HEK293 (cell line): ENCODE data around the gene INPP4B.

Experiments used
- CTCF ChIA-PET: fragments of 350-600 bp; formaldehyde crosslinking; extraction: SDS; loops from one replicate; lab custom pipeline; 2021; ENCODE audit warnings: antibody characterized with exemption; lab: Yijun Ruan, JAX
- POLR2A ChIA-PET: fragments of 300-600 bp; formaldehyde crosslinking; extraction: SDS; loops from one replicate; lab custom pipeline; 2020; ENCODE audit warnings: antibody characterized with exemption, inconsistent platforms; lab: Yijun Ruan, JAX
- H3K27ac ChIP-seq: fragments of 200-500 bp; sonication (Bioruptor generic); 2 replicates; pipeline ENCODE4 v1.5.1; 2014; ENCODE audit warnings: low read depth, low read length, control low read depth, inconsistent platforms; ENCODE audit errors: extremely low read depth
- H3K36me3 ChIP-seq, 2 experiments: fragments of 200-500 bp in 1 of 2; sonication (Bioruptor generic) in 1 of 2; 1 replicate in 1 of 2; 2 replicates in 1 of 2; pipeline ENCODE4 v1.5.1; 2014 to 2017; ENCODE audit warnings: inconsistent platforms in 2 of 2, low read length in 2 of 2; ENCODE audit not compliant: control insufficient read depth in 2 of 2, insufficient read depth in 1 of 2
- H3K4me1 ChIP-seq: fragments of 200-500 bp; sonication (Bioruptor generic); 2 replicates; pipeline ENCODE4 v1.5.1; 2014; ENCODE audit warnings: mild to moderate bottlenecking, low read length, inconsistent platforms; ENCODE audit not compliant: control insufficient read depth, insufficient read depth
- H3K4me3 ChIP-seq: 2 replicates; pipeline ENCODE4 v1.5.1; 2011; ENCODE audit warnings: low read depth, mild to moderate bottlenecking, control low read depth, low read length, moderate library complexity
- H3K9me3 ChIP-seq: fragments of 200-500 bp; sonication (Bioruptor generic); 2 replicates; pipeline ENCODE4 v1.5.1; 2014; ENCODE audit warnings: low read depth, low read length, inconsistent platforms; ENCODE audit not compliant: control insufficient read depth, insufficient read depth
- BCL11B ChIP-seq: fragments of 450-650 bp; formaldehyde crosslinking; IDR thresholded peaks from 2 replicates; pipeline ENCODE4 v1.5.1; 2016; ENCODE audit warnings: low read depth, missing biosample characterization, missing genetic modification characterization
- KLF7 ChIP-seq: fragments of 450-650 bp; formaldehyde crosslinking; IDR thresholded peaks from 2 replicates; pipeline ENCODE4 v1.5.1; 2016; ENCODE audit warnings: missing biosample characterization, missing genetic modification characterization, borderline replicate concordance
- MYNN ChIP-seq: fragments of 450-650 bp; formaldehyde crosslinking; IDR thresholded peaks from 2 replicates; pipeline ENCODE4 v1.5.1; 2016; ENCODE audit warnings: missing biosample characterization, missing genetic modification characterization, borderline replicate concordance
- OVOL3 ChIP-seq: fragments of 450-650 bp; formaldehyde crosslinking; IDR thresholded peaks from 2 replicates; pipeline ENCODE4 v1.5.1; 2016; ENCODE audit warnings: missing biosample characterization, missing genetic modification characterization
- SP2 ChIP-seq: fragments of 450-650 bp; formaldehyde crosslinking; IDR thresholded peaks from 2 replicates; pipeline ENCODE4 v1.5.1; 2016; ENCODE audit warnings: missing biosample characterization, missing genetic modification characterization
- SP3 ChIP-seq: fragments of 450-650 bp; formaldehyde crosslinking; IDR thresholded peaks from 2 replicates; pipeline ENCODE4 v1.5.1; 2016; ENCODE audit warnings: missing biosample characterization, missing genetic modification characterization
- ZNF221 ChIP-seq: fragments of 450-650 bp; formaldehyde crosslinking; IDR thresholded peaks from 2 replicates; pipeline ENCODE4 v1.5.1; 2017; ENCODE audit warnings: missing biosample characterization, missing genetic modification characterization, borderline replicate concordance
- ZNF239 ChIP-seq: fragments of 450-650 bp; formaldehyde crosslinking; IDR thresholded peaks from 2 replicates; pipeline ENCODE4 v1.5.1; 2016; ENCODE audit warnings: missing biosample characterization, missing genetic modification characterization
- ZNF311 ChIP-seq: fragments of 450-650 bp; formaldehyde crosslinking; IDR thresholded peaks from 2 replicates; pipeline ENCODE4 v1.5.1; 2017; ENCODE audit warnings: missing biosample characterization, missing genetic modification characterization, borderline replicate concordance
- ZNF501 ChIP-seq: fragments of 450-650 bp; formaldehyde crosslinking; IDR thresholded peaks from 2 replicates; pipeline ENCODE4 v1.5.1; 2016; ENCODE audit warnings: missing biosample characterization, missing genetic modification characterization
- ZNF514 ChIP-seq: fragments of 450-650 bp; formaldehyde crosslinking; IDR thresholded peaks from 2 replicates; pipeline ENCODE4 v1.5.1; 2016; ENCODE audit warnings: missing biosample characterization, missing genetic modification characterization
- ZNF560 ChIP-seq: fragments of 450-650 bp; formaldehyde crosslinking; IDR thresholded peaks from 2 replicates; pipeline ENCODE4 v1.5.1; 2017; ENCODE audit warnings: missing biosample characterization, missing genetic modification characterization, borderline replicate concordance
- ZNF596 ChIP-seq: fragments of 450-650 bp; IDR thresholded peaks from 2 replicates; pipeline ENCODE4 v1.5.0; 2018; ENCODE audit warnings: missing biosample characterization, mild to moderate bottlenecking, missing genetic modification characterization, moderate library complexity
- ZNF701 ChIP-seq: fragments of 450-650 bp; formaldehyde crosslinking; IDR thresholded peaks from 2 replicates; pipeline ENCODE4 v1.5.1; 2016; ENCODE audit warnings: missing biosample characterization, missing genetic modification characterization
- ZNF768 ChIP-seq: fragments of 450-650 bp; formaldehyde crosslinking; IDR thresholded peaks from 2 replicates; pipeline ENCODE4 v1.5.1; 2018; ENCODE audit warnings: missing biosample characterization, mild to moderate bottlenecking, missing genetic modification characterization
- TF ChIP-seq, protein P1 (sequence below): fragments of 450-650 bp; formaldehyde crosslinking; IDR thresholded peaks from 2 replicates; pipeline ENCODE4 v1.5.1; 2016; ENCODE audit warnings: missing biosample characterization, missing genetic modification characterization, borderline replicate concordance
- TF ChIP-seq, protein P2 (sequence below): fragments of 450-650 bp; formaldehyde crosslinking; optimal IDR thresholded peaks from 2 replicates; pipeline ENCODE3; 2016; ENCODE audit warnings: missing biosample characterization, mild to moderate bottlenecking, missing genetic modification characterization
- TF ChIP-seq, protein P3 (sequence below): fragments of 450-650 bp; formaldehyde crosslinking; IDR thresholded peaks from 2 replicates; pipeline ENCODE4 v1.5.1; 2017; ENCODE audit warnings: missing biosample characterization, mild to moderate bottlenecking, missing genetic modification characterization, moderate library complexity
- TF ChIP-seq, protein P4 (sequence below): fragments of 450-650 bp; formaldehyde crosslinking; IDR thresholded peaks from 2 replicates; pipeline ENCODE4 v1.5.1; 2017; ENCODE audit warnings: missing biosample characterization, missing genetic modification characterization
- TF ChIP-seq, protein P5 (sequence below): fragments of 450-650 bp; formaldehyde crosslinking; IDR thresholded peaks from 2 replicates; pipeline ENCODE4 v1.5.1; 2017; ENCODE audit warnings: missing biosample characterization, missing genetic modification characterization

The INPP4B gene

DNA sequence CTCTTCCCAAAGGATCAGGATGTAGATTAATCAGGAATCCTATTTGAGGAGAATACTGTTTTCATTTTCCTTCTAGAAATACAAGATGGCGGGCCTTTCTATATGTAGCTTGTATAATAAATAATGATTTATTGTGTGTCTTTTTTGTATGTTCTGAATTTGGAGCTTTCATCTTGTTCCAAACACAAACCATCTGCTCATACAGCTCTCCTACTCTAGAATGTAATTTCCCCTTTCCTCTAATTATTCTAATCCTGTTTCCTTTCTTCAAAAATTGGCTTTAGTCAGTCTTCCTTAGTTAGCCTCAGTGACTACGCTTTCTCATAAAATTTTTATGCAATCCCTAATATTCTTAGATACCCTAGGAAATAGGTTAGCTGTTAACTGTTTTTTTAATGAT lies 422.2 kb downstream of the INPP4B start (continued):
- TF ChIP-seq, protein P1, sequence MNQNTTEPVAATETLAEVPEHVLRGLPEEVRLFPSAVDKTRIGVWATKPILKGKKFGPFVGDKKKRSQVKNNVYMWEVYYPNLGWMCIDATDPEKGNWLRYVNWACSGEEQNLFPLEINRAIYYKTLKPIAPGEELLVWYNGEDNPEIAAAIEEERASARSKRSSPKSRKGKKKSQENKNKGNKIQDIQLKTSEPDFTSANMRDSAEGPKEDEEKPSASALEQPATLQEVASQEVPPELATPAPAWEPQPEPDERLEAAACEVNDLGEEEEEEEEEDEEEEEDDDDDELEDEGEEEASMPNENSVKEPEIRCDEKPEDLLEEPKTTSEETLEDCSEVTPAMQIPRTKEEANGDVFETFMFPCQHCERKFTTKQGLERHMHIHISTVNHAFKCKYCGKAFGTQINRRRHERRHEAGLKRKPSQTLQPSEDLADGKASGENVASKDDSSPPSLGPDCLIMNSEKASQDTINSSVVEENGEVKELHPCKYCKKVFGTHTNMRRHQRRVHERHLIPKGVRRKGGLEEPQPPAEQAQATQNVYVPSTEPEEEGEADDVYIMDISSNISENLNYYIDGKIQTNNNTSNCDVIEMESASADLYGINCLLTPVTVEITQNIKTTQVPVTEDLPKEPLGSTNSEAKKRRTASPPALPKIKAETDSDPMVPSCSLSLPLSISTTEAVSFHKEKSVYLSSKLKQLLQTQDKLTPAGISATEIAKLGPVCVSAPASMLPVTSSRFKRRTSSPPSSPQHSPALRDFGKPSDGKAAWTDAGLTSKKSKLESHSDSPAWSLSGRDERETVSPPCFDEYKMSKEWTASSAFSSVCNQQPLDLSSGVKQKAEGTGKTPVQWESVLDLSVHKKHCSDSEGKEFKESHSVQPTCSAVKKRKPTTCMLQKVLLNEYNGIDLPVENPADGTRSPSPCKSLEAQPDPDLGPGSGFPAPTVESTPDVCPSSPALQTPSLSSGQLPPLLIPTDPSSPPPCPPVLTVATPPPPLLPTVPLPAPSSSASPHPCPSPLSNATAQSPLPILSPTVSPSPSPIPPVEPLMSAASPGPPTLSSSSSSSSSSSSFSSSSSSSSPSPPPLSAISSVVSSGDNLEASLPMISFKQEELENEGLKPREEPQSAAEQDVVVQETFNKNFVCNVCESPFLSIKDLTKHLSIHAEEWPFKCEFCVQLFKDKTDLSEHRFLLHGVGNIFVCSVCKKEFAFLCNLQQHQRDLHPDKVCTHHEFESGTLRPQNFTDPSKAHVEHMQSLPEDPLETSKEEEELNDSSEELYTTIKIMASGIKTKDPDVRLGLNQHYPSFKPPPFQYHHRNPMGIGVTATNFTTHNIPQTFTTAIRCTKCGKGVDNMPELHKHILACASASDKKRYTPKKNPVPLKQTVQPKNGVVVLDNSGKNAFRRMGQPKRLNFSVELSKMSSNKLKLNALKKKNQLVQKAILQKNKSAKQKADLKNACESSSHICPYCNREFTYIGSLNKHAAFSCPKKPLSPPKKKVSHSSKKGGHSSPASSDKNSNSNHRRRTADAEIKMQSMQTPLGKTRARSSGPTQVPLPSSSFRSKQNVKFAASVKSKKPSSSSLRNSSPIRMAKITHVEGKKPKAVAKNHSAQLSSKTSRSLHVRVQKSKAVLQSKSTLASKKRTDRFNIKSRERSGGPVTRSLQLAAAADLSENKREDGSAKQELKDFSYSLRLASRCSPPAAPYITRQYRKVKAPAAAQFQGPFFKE, result no peak
- TF ChIP-seq ZNF221 (tag by site-specific recombination), result no peak
- TF ChIP-seq BCL11B (tag by site-specific recombination), result no peak

DNA sequence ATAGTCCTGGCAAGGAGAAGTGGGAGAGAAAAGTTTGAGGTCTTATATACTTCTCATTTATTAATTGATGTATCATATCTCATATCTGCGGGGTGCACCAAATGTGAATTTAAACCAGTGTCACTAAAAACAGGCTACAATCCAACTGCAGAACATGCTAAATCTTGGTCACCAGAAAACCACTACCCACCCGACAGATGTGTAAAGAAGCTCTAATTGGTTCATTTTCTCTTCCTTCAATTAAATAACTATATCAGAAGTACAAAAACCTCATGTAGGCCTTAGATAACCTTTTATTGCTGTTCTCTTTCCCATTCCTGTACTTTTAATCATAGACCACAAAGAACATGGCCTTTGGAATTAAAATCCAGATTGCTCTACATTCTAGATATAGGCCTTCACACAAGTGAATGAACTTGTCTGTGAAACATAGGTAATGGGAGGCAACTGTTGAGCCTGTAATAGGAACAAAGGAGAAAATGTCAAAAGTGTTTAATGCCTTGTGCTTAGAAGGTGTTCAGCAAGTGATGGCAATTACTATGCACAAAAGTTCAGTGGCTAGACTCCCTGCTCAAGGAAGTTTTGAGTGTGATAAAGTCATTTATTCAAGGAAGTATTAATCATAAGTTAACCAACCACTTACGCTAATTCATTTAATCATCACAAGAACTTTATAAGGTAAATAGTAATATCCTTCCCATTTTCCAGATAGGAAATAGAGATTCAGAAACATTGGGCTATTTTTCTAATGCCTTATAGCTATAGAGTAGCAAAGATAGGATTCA lies 425.6 kb downstream of the INPP4B start:
- Histone ChIP-seq H3K4me1 (no peaks in the 10 kb centered on the region), H3K4me3 (no peak overlapping the region), H3K9me3 (no peaks in the 10 kb centered on the region), H3K36me3 (no peaks in the 10 kb centered on the region), H3K27ac (no peak overlapping the region)
- TF ChIP-seq ZNF560 (tag by site-specific recombination) (no peak), ZNF701 (tag by site-specific recombination) (no peak), ZNF596 (tag by site-specific recombination) (no peak), SP3 (tag by site-specific recombination) (no peak), MYNN (tag by site-specific recombination) (no peak), ZNF768 (no peak), OVOL3 (tag by site-specific recombination) (no peak), ZNF501 (tag by site-specific recombination) (no peak), SP2 (tag by site-specific recombination) (no peak), ZNF221 (tag by site-specific recombination) (no peak), ZNF514 (tag by site-specific recombination) (no peak), ZNF239 (no peak), ZNF311 (no peak), KLF7 (tag by site-specific recombination) (no peak)
- TF ChIP-seq, protein P2, sequence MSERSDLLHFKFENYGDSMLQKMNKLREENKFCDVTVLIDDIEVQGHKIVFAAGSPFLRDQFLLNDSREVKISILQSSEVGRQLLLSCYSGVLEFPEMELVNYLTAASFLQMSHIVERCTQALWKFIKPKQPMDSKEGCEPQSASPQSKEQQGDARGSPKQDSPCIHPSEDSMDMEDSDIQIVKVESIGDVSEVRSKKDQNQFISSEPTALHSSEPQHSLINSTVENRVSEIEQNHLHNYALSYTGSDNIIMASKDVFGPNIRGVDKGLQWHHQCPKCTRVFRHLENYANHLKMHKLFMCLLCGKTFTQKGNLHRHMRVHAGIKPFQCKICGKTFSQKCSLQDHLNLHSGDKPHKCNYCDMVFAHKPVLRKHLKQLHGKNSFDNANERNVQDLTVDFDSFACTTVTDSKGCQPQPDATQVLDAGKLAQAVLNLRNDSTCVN (tag by site-specific recombination), result no peak
- TF ChIP-seq, protein P3, sequence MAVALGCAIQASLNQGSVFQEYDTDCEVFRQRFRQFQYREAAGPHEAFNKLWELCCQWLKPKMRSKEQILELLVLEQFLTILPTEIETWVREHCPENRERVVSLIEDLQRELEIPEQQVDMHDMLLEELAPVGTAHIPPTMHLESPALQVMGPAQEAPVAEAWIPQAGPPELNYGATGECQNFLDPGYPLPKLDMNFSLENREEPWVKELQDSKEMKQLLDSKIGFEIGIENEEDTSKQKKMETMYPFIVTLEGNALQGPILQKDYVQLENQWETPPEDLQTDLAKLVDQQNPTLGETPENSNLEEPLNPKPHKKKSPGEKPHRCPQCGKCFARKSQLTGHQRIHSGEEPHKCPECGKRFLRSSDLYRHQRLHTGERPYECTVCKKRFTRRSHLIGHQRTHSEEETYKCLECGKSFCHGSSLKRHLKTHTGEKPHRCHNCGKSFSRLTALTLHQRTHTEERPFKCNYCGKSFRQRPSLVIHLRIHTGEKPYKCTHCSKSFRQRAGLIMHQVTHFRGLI (tag by site-specific recombination), result no peak
- TF ChIP-seq, protein P4, sequence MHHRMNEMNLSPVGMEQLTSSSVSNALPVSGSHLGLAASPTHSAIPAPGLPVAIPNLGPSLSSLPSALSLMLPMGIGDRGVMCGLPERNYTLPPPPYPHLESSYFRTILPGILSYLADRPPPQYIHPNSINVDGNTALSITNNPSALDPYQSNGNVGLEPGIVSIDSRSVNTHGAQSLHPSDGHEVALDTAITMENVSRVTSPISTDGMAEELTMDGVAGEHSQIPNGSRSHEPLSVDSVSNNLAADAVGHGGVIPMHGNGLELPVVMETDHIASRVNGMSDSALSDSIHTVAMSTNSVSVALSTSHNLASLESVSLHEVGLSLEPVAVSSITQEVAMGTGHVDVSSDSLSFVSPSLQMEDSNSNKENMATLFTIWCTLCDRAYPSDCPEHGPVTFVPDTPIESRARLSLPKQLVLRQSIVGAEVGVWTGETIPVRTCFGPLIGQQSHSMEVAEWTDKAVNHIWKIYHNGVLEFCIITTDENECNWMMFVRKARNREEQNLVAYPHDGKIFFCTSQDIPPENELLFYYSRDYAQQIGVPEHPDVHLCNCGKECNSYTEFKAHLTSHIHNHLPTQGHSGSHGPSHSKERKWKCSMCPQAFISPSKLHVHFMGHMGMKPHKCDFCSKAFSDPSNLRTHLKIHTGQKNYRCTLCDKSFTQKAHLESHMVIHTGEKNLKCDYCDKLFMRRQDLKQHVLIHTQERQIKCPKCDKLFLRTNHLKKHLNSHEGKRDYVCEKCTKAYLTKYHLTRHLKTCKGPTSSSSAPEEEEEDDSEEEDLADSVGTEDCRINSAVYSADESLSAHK (tag by site-specific recombination), result no peak
- TF ChIP-seq, protein P5, sequence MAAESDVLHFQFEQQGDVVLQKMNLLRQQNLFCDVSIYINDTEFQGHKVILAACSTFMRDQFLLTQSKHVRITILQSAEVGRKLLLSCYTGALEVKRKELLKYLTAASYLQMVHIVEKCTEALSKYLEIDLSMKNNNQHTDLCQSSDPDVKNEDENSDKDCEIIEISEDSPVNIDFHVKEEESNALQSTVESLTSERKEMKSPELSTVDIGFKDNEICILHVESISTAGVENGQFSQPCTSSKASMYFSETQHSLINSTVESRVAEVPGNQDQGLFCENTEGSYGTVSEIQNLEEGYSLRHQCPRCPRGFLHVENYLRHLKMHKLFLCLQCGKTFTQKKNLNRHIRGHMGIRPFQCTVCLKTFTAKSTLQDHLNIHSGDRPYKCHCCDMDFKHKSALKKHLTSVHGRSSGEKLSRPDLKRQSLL (tag by site-specific recombination), result no peak
- ChIA-PET POLR2A (no interaction called here), CTCF (no interaction called here)
